ENCODE results near the gene ADCY10. TPM values are rescaled to one million over a fixed set of nuclear protein-coding genes. Genes with fewer than 3 reads are reported as not detected.

The ADCY10 gene
- total and polyA plus RNA-seq, 2 donors (not counting 3 experiments of a cell fraction or from before 2014, with no cell fraction given), result not detected

- no peak for TF ChIP-seq JUN (IDR thresholded peaks at IDR 0.05; ENCODE audit: borderline replicate concordance, insufficient read depth, insufficient read length, low read depth)
- TF ChIP-seq MYC (IDR thresholded peaks at IDR 0.05; ENCODE audit: low read depth, low read length), result no peak
- no peak for TF ChIP-seq POLR2AphosphoS5 (IDR thresholded peaks at IDR 0.05; ENCODE audit: insufficient read depth, low read depth, low read length)
- TF ChIP-seq CTCF (IDR thresholded peaks at IDR 0.05; ENCODE audit: extremely low read depth in 1 of 2, insufficient read depth in 1 of 2, low read depth in 1 of 2, low read length in 2 of 2), result no peak
- TF ChIP-seq EZH2 (IDR thresholded peaks at IDR 0.05; ENCODE audit: borderline replicate concordance, low read depth, low read length, severe bottlenecking), result no peak
- TF ChIP-seq POLR2A (IDR thresholded peaks at IDR 0.05; ENCODE audit: low read depth, low read length), result no peak
- intact Hi-C loops (cut with micrococcal nuclease), result no loop called here
- POLR2A ChIA-PET, result no interaction called here
- Histone ChIP-seq H2AFZ (ENCODE audit: low read depth, low read length) (no peak overlapping the region), H3K4me3 (replicated peaks in 1 of 3; ENCODE audit: insufficient read depth in 1 of 3, low read depth in 1 of 3, low read length in 3 of 3) (no peak overlapping the region), H3K79me2 (ENCODE audit: control insufficient read depth, insufficient read depth, low read length) (peaks cover 28% of the 10 kb centered on the region), H3K36me3 (ENCODE audit: control insufficient read depth in 2 of 2, extremely low read depth in 1 of 2, insufficient read depth in 2 of 2, low read length in 2 of 2) (no peaks in the 10 kb centered on the region), H3K4me1 (ENCODE audit: control insufficient read depth, extremely low read depth, insufficient read depth, low read length) (peaks cover 18% of the 10 kb centered on the region), H3K27ac (ENCODE audit: insufficient read depth, low read depth, low read length) (no peak overlapping the region), H3K9me1 (replicated peaks; ENCODE audit: control insufficient read depth, extremely low read depth, insufficient read depth, low read length) (no peaks in the 10 kb centered on the region), H3K4me2 (ENCODE audit: insufficient read depth, low read length) (no peak overlapping the region), H3K9ac (replicated peaks; ENCODE audit: extremely low read depth, insufficient read depth, low read length) (no peak overlapping the region), H3K9me3 (replicated peaks; ENCODE audit: control insufficient read depth, insufficient read depth, low read length) (no peaks in the 10 kb centered on the region), H4K20me1 (replicated peaks; ENCODE audit: control insufficient read depth, extremely low read depth, insufficient read depth, low read length) (no peaks in the 10 kb centered on the region), H3K27me3 (ENCODE audit: control insufficient read depth in 2 of 2, insufficient read depth in 2 of 2, low read length in 2 of 2) (no peaks in the 10 kb centered on the region)
- CTCF ChIA-PET, result interaction anchor here (1.0 to 3.7 kb wide), 2 partner anchors 15 to 148 kb away, joined by 4 to 49 read pairs; no protein-coding TSS in a partner anchor
- no peak for DNase-seq (ENCODE audit: low read depth, low spot score)
- no peak for FAIRE-seq
- dilution Hi-C loops (cut with MboI; ENCODE audit: extremely low pct_ligation_motif_present, low sequenced_read_pairs), result no loop called here
- BruUV-seq (replicated peaks), result no TSS peak
These were observed 19.9 kb upstream of the ADCY10 start for GRCh38 chr1:167933788-167934187.

- H2AFZ ChIP-seq (ENCODE audit: low read depth, low read length), result no peak overlapping the region
- H3K9me1 ChIP-seq (replicated peaks; ENCODE audit: control insufficient read depth, extremely low read depth, insufficient read depth, low read length), result no peaks in the 10 kb centered on the region
- H3K9me3 ChIP-seq (replicated peaks; ENCODE audit: control insufficient read depth, insufficient read depth, low read length), result no peaks in the 10 kb centered on the region
- H3K27me3 ChIP-seq (ENCODE audit: control insufficient read depth in 2 of 2, insufficient read depth in 2 of 2, low read length in 2 of 2), result no peaks in the 10 kb centered on the region
- H3K9ac ChIP-seq (replicated peaks; ENCODE audit: extremely low read depth, insufficient read depth, low read length), result no peak overlapping the region
- FAIRE-seq (no peak), DNase-seq (ENCODE audit: low read depth, low spot score) (no peak)
- H4K20me1 ChIP-seq (replicated peaks; ENCODE audit: control insufficient read depth, extremely low read depth, insufficient read depth, low read length), result no peaks in the 10 kb centered on the region
- H3K4me1 ChIP-seq (ENCODE audit: control insufficient read depth, extremely low read depth, insufficient read depth, low read length), result peaks cover 8% of the 10 kb centered on the region
- TF ChIP-seq POLR2A (IDR thresholded peaks at IDR 0.05; ENCODE audit: low read depth, low read length) (no peak), GATA2 (IDR thresholded peaks at IDR 0.05; ENCODE audit: insufficient read depth, insufficient read length, low read depth, low read length) (no peak), MAX (IDR thresholded peaks at IDR 0.05; ENCODE audit: insufficient read depth, insufficient read length) (no peak), EZH2 (IDR thresholded peaks at IDR 0.05; ENCODE audit: borderline replicate concordance, low read depth, low read length, severe bottlenecking) (no peak), CTCF (IDR thresholded peaks at IDR 0.05; ENCODE audit: extremely low read depth in 1 of 2, insufficient read depth in 1 of 2, low read depth in 1 of 2, low read length in 2 of 2) (no peak), JUN (IDR thresholded peaks at IDR 0.05; ENCODE audit: borderline replicate concordance, insufficient read depth, insufficient read length, low read depth) (no peak), POLR2AphosphoS5 (IDR thresholded peaks at IDR 0.05; ENCODE audit: insufficient read depth, low read depth, low read length) (no peak), FOS (IDR thresholded peaks at IDR 0.05; ENCODE audit: borderline replicate concordance, insufficient read depth, low read length) (no peak), MYC (IDR thresholded peaks at IDR 0.05; ENCODE audit: low read depth, low read length) (no peak)
- peaks cover 3% of the 10 kb centered on the region for H3K79me2 ChIP-seq (ENCODE audit: control insufficient read depth, insufficient read depth, low read length)
- ChIA-PET CTCF (interaction anchor here (1.0 to 1.3 kb wide), 4 partner anchors 8 to 21 kb away, joined by 3 to 4 read pairs (median 3); partner anchors contain the start of gene ADCY10), POLR2A (no interaction called here)
- intact Hi-C loops (cut with micrococcal nuclease) (no loop called here), dilution Hi-C loops (cut with MboI; ENCODE audit: extremely low pct_ligation_motif_present, low sequenced_read_pairs) (no loop called here)
- no peak overlapping the region for H3K27ac ChIP-seq (ENCODE audit: insufficient read depth, low read depth, low read length)
- no TSS peak for BruUV-seq (replicated peaks)
- H3K4me2 ChIP-seq (ENCODE audit: insufficient read depth, low read length), result no peak overlapping the region
- H3K36me3 ChIP-seq (ENCODE audit: control insufficient read depth in 2 of 2, extremely low read depth in 1 of 2, insufficient read depth in 2 of 2, low read length in 2 of 2), result no peaks in the 10 kb centered on the region
- H3K4me3 ChIP-seq (replicated peaks in 1 of 3; ENCODE audit: insufficient read depth in 1 of 3, low read depth in 1 of 3, low read length in 3 of 3), result no peak overlapping the region
These were observed 15.8 kb upstream of the ADCY10 start for GRCh38 chr1:167929725-167930124.
